ENCODE measurements around the gene NRXN3.

NRXN3 gene

DNA sequence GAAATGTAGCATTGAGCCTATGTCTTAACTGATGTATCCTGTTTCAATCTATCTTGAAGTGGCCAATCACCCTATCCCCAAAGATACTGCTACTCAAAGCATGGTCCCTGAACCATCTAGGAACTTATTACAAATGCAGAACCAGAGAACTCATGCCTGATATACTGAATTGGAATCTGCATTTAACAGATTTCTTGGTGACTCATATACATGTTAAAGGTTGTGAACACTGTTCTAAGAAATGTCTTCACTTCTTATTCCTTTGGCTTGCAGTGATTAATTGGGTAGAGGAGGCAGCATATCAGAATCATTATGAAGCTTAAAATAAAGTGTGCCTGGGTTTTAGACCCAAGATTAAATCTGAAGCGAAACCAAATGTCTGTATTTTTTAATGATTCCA, 1245.6 kb downstream of the NRXN3 start:
- TF ChIP-seq JUND (IDR thresholded peaks at IDR 0.05; ENCODE audit: low read depth), result no peak
- in situ Hi-C loops (cut with HindIII; ENCODE audit: low pct_unique_long_range_greater_than_20kb, low sequenced_read_pairs), result no loop called here
- no peak for DNase-seq (ENCODE audit: low read depth in 1 of 2, low spot score in 1 of 2)

DNA sequence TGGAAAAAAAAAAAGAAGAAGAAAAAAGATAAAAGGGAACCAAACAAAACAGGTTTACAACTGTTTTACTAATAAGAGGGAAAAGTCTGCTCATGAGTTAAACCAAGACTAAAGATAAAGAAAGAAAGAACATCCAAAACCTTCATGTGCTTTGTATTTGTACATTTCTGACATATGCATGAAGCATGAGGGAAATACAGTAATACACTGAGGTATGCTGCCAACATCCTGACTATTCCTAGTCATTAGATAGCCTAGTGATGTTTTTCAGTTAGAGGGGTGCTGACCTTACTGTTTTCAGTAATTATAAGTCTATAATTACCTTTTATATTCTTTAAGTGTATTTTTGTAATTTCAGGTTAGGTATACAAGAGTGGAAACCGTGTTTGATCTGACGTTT, 1247.8 kb downstream of the NRXN3 start:
- DNase-seq (ENCODE audit: low read depth in 1 of 2, low spot score in 1 of 2), result no peak
- no peak for TF ChIP-seq JUND (IDR thresholded peaks at IDR 0.05; ENCODE audit: low read depth)
- in situ Hi-C loops (cut with HindIII; ENCODE audit: low pct_unique_long_range_greater_than_20kb, low sequenced_read_pairs), result no loop called here

DNA sequence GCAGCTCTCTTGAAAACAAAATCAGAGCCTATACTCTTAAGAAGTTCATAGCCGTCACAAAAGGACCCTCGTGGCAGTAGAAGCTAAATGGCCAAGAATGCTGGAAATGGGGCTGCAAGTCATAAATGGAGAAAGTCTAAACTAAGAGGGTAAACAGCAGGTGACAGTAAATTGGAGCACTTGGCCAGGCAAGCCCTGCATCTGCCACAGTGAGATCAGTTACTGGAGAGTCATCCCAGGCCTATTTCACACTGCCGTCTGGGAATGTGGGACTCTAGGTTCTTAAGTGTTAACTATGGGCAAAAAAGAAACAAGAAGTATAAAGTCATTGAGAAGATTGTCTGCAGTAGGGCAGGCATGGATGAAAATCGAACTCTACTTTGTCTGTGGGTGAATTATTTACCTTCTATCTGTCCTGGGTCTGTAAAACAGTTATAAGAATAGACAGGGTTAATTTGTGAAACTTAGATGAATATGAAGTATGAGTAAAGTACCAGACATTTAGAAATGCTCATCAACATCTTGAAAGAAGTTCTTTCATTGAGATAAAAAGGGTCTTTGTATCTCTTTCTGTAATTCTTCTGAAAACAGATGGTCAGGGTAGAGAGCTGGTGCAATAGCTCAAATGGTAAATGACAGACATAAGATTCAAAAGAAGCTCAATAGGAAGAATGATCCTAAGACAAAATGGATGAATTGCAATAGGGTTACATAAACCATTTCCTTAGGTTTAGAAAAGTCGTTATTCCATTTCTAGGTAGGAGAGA, 1248.7 kb downstream of the NRXN3 start:
- in situ Hi-C loops (cut with HindIII; ENCODE audit: low pct_unique_long_range_greater_than_20kb, low sequenced_read_pairs), result no loop called here
- TF ChIP-seq JUND (IDR thresholded peaks at IDR 0.05; ENCODE audit: low read depth), result no peak
- DNase-seq (ENCODE audit: low read depth in 1 of 2, low spot score in 1 of 2), result no peak

GRCh38 chr14:79419571-79420327, 1249.6 kb downstream of the NRXN3 start:
- no peak for TF ChIP-seq JUND (IDR thresholded peaks at IDR 0.05; ENCODE audit: low read depth)
- DNase-seq (ENCODE audit: low read depth in 1 of 2, low spot score in 1 of 2), result no peak
- in situ Hi-C loops (cut with HindIII; ENCODE audit: low pct_unique_long_range_greater_than_20kb, low sequenced_read_pairs), result no loop called here

DNA sequence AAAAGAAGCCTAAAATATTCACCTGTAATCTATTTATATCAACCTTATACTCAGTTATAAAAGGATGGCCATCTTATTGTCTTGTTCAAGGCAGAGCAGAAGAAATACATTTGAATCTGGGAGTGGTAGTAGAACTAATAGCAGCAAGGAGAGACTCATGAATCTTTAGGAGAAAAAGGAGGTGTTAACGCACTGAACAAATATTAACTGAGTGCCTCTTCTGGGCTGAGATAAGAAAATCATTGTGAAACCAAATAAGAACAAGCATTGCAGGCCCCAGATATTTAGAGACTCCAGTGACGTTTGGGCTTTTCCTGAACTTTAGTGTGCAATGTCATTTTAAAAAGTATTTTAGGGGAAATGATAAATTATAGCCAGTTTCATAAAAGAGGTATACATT, 1250.6 kb downstream of the NRXN3 start:
- no peak for TF ChIP-seq JUND (IDR thresholded peaks at IDR 0.05; ENCODE audit: low read depth)
- no peak for DNase-seq (ENCODE audit: low read depth in 1 of 2, low spot score in 1 of 2)
- in situ Hi-C loops (cut with HindIII; ENCODE audit: low pct_unique_long_range_greater_than_20kb, low sequenced_read_pairs), result no loop called here

DNA sequence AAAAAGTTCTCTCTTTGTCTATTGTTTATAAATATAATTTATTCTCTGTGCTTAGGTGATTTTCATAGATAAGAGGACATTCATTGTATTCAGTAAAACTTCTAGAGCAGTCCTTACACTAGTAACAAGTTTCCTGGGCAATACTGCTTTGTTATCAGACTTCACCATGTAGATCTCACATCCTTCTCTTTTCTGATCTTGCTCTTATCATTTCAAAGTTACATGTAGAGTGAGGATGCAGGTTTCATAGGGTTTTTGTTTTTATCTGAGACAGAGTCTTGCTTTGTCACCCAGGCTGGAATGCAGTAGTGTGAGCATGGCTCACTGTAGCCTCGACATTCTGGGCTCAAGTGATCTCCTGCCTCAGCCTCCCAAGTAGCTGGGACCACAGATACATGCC, 1251.6 kb downstream of the NRXN3 start:
- TF ChIP-seq JUND (IDR thresholded peaks at IDR 0.05; ENCODE audit: low read depth), result no peak
- no peak for DNase-seq (ENCODE audit: low read depth in 1 of 2, low spot score in 1 of 2)
- in situ Hi-C loops (cut with HindIII; ENCODE audit: low pct_unique_long_range_greater_than_20kb, low sequenced_read_pairs), result no loop called here

DNA sequence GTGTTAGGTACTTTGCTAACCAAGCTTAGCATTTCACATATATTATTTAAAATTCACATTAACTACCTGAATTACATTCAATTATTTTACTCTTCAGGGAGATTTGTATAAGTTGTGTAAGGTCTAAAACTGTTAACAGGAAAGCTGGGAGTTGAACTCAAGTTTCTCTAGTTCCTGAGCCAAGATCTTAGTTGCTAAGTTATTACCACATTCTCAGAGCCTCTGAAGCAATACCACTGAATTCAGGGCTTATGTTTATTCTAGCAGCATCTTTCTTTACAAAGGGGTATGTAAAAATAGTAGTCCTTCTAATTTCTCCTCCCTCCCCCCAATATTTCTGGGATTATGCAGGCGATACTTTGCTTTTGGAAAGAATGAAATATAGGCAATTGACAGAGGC, 1254.3 kb downstream of the NRXN3 start:
- no peak for DNase-seq (ENCODE audit: low read depth in 1 of 2, low spot score in 1 of 2)
- in situ Hi-C loops (cut with HindIII; ENCODE audit: low pct_unique_long_range_greater_than_20kb, low sequenced_read_pairs), result no loop called here
- TF ChIP-seq JUND (IDR thresholded peaks at IDR 0.05; ENCODE audit: low read depth), result no peak

DNA sequence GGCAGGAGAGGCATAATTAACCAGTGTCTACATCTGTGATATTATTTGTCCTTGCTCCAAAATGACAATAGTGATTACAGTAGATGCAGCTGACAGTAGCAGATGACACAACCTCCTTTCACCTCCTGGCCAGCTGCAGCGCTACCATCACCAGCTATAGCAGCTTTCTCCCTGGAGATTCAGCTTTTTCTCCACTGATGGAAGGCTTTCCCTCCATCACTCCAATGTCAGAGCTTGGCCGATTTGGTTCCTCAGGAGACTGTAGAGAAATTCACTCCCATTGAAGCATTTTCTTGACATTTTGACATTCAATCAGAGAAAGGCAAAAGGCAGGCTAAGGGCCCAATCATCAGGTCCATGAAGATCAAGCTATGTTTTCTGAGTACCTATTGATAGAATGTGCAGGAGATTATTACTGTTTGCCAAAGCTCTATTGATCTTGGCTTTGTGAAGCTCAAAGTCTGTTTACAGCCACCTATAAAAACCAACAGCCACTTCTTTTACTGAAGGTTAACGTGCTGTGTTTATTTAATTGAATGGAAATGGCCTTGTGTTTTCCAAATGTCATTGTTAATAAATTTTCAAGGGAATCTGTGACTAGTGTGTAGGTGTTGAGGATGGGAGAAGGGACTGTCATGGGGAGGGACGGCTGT, 1256.1 kb downstream of the NRXN3 start:
- DNase-seq (ENCODE audit: low read depth in 1 of 2, low spot score in 1 of 2), result no peak
- in situ Hi-C loops (cut with HindIII; ENCODE audit: low pct_unique_long_range_greater_than_20kb, low sequenced_read_pairs), result no loop called here
- no peak for TF ChIP-seq JUND (IDR thresholded peaks at IDR 0.05; ENCODE audit: low read depth)

- in situ Hi-C loops (cut with HindIII; ENCODE audit: low pct_unique_long_range_greater_than_20kb, low sequenced_read_pairs), result no loop called here
- DNase-seq (ENCODE audit: low read depth in 1 of 2, low spot score in 1 of 2), result no peak
- no peak for TF ChIP-seq JUND (IDR thresholded peaks at IDR 0.05; ENCODE audit: low read depth)
Observed at GRCh38 chr14:79432640-79433039, 1262.5 kb downstream of the NRXN3 start.

- in situ Hi-C loops (cut with HindIII; ENCODE audit: low pct_unique_long_range_greater_than_20kb, low sequenced_read_pairs), result no loop called here
- no peak for TF ChIP-seq JUND (IDR thresholded peaks at IDR 0.05; ENCODE audit: low read depth)
- no peak for DNase-seq (ENCODE audit: low read depth in 1 of 2, low spot score in 1 of 2)
Observed at GRCh38 chr14:79436335-79436734, 1266.2 kb downstream of the NRXN3 start.

DNA sequence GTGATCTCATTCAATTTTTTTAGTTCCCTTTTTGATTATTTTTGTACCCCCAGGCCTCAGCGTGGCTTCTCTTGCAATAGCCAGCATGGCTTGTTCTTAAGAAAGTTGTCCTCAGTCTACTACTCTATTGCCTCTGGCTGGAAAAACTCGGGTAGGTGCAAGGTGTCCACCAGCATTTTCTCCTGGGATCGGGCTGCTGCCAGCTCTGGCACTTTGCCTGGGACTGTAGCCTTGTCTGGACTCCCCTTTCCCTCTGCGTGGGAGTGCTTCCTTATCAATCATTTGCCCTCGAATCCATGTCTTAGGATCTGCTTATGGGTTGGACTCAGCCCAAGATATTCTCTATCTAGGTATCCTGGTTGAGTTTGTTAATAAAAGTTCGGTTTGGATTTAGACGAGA, 1267.8 kb downstream of the NRXN3 start:
- no peak for DNase-seq (ENCODE audit: low read depth in 1 of 2, low spot score in 1 of 2)
- no peak for TF ChIP-seq JUND (IDR thresholded peaks at IDR 0.05; ENCODE audit: low read depth)
- in situ Hi-C loops (cut with HindIII; ENCODE audit: low pct_unique_long_range_greater_than_20kb, low sequenced_read_pairs), result no loop called here

DNA sequence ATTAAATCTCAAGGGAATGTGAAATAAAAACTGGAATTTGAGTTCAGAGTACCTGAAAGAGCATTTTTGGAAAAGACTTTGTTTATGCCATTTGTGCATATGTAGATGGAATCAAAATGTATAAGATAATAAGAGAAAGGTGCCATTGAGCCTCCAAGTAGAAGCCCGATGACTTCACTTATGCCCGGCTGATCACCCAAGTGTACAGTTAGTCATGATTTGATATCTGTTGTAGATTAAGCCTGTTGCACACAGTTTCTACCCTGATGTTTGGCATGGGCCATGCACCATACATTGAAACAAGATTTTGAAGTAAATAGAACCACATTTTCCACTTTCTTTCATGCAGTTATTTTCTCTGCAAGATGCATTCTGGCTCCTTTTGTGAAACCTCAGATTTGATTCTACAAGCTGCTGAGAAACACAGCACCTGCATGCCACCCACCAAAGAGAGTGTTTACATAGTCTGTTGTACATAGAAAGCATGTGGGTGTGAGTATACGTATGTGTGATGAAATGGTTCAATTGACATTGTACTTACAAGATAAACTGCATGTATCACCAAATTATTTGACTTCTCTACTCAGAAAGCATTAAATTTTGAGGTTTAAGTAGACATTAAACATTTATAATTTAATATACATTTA, 1268.6 kb downstream of the NRXN3 start:
- no peak for DNase-seq (ENCODE audit: low read depth in 1 of 2, low spot score in 1 of 2)
- no peak for TF ChIP-seq JUND (IDR thresholded peaks at IDR 0.05; ENCODE audit: low read depth)
- in situ Hi-C loops (cut with HindIII; ENCODE audit: low pct_unique_long_range_greater_than_20kb, low sequenced_read_pairs), result no loop called here

DNA sequence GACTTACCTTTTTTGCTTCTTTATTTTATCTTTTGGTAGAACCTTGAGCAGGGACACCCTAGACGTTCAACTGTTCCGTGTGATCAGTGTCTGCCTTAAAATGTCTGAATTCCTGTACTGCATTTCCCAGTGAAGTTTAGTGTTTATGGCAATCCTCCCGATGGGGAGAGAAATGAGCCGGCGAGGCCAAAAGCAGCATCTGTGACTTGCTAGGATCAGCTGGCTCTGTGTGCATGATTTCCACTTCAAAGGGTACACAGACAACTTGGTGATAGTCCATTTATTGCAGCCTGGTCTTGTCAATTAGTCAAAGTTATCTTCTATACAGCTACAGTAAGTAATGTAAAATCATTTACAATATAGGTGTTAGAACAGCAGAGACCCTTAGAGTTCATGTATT, 1272.6 kb downstream of the NRXN3 start:
- in situ Hi-C loops (cut with HindIII; ENCODE audit: low pct_unique_long_range_greater_than_20kb, low sequenced_read_pairs), result no loop called here
- no peak for DNase-seq (ENCODE audit: low read depth in 1 of 2, low spot score in 1 of 2)
- no peak for TF ChIP-seq JUND (IDR thresholded peaks at IDR 0.05; ENCODE audit: low read depth)

Data from T47D (cell line).